T-helper 17 cell (primary cell): Measurements from ENCODE around the gene SETD2. TPM values are rescaled to one million over a fixed set of nuclear protein-coding genes. Genes with fewer than 3 reads are reported as not detected.
"Not testable (repeated sequence)": the region's sequence is repeated elsewhere in the genome, so short reads cannot be mapped to it uniquely, and the experiment has no call there.

Experiments used
- ATAC-seq: fragments of 150-1000 bp; cut with Tn5 transposase; 2 replicates; pipeline ENCODE4 v1.10.0; 2021; ENCODE audit warnings: mild to moderate bottlenecking, moderate library complexity
- DNase-seq, 3 donors: peaks; one replicate each; pipeline versions ENCODE4 v3.0.0 to v3.0.0-alpha.2; 2020 to 2021
- H3K9me3 ChIP-seq: one replicate; pipeline ENCODE4 v1.7.0; 2013; ENCODE audit warnings: low read length, mild to moderate bottlenecking; ENCODE audit not compliant: control insufficient read depth, poor library complexity, severe bottlenecking
- H3K27ac Mint-ChIP-seq: one replicate; pipeline ENCODE4 v1.8.0; 2022; ENCODE audit warnings: mild to moderate bottlenecking, moderate library complexity, mixed read lengths
- H3K27me3 Mint-ChIP-seq: one replicate; pipeline ENCODE4 v1.8.0; 2022; ENCODE audit warnings: mixed read lengths
- H3K36me3 Mint-ChIP-seq: one replicate; pipeline ENCODE4 v1.8.0; 2022; ENCODE audit warnings: low read depth, mixed read lengths
- H3K4me1 Mint-ChIP-seq: one replicate; pipeline ENCODE4 v1.8.0; 2022; ENCODE audit warnings: mild to moderate bottlenecking, mixed read lengths
- H3K4me3 Mint-ChIP-seq: one replicate; pipeline ENCODE4 v1.8.0; 2022; ENCODE audit warnings: mild to moderate bottlenecking, moderate library complexity, mixed read lengths
- total RNA-seq, 4 donors: library from RNA in 2 of 4; stranded (reverse) in 2 of 4; gene quantifications; one replicate each; pipeline ENCODE4 v1.2.3 and lab custom pipeline; 2022 to 2026

SETD2 gene
- total RNA-seq, 2 donors from 2014 or later, result 76.1 to 86.9 TPM

DNA sequence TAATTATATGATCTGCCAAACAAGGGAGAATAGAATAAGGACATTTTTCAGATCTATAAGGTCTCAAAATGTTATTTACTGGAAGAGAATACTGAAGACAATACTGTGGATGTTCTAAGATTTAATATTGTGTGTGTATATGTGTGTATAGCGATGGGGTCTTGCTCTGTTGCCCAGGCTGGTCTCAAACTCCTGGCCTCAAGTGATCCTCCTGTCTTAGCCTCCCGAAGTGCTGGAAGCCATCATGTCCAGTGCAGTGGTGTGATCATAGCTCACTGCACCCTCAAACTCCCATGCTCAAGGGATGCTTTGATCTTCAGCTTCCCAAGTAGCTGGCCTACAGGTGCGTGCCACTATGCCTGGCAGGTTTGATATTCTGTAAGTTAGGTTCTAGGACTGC is 93.1 kb downstream of the SETD2 start:
- no peaks in the 10 kb centered on the region for H3K27me3 Mint-ChIP-seq
- ATAC-seq (no peak), DNase-seq (no peak)
- H3K9me3 ChIP-seq, result no peaks in the 10 kb centered on the region
- no peak overlapping the region for H3K4me3 Mint-ChIP-seq
- peak overlapping the region; percentile 56 for H3K27ac Mint-ChIP-seq
- peaks cover 19% of the 10 kb centered on the region for H3K4me1 Mint-ChIP-seq
- H3K36me3 Mint-ChIP-seq, result no peaks in the 10 kb centered on the region

GRCh38 chr3:47066259-47066658 is 97.7 kb downstream of the SETD2 start:
- H3K27me3 Mint-ChIP-seq, DNase-seq, H3K36me3 Mint-ChIP-seq, H3K27ac Mint-ChIP-seq, ATAC-seq, H3K4me3 Mint-ChIP-seq, H3K9me3 ChIP-seq: not testable (repeated sequence)
- peaks cover 14% of the 10 kb centered on the region for H3K4me1 Mint-ChIP-seq

GRCh38 chr3:47065681-47066080 is 98.2 kb downstream of the SETD2 start:
- DNase-seq (no peak), ATAC-seq (no peak)
- H3K4me1 Mint-ChIP-seq, result peaks cover 18% of the 10 kb centered on the region
- no peak overlapping the region for H3K27ac Mint-ChIP-seq
- no peaks in the 10 kb centered on the region for H3K27me3 Mint-ChIP-seq
- H3K4me3 Mint-ChIP-seq, result no peak overlapping the region
- peaks cover 5% of the 10 kb centered on the region for H3K36me3 Mint-ChIP-seq
- H3K9me3 ChIP-seq, result no peaks in the 10 kb centered on the region

- no peak overlapping the region for H3K4me3 Mint-ChIP-seq
- H3K27ac Mint-ChIP-seq, result no peak overlapping the region
- no peak for ATAC-seq
- H3K36me3 Mint-ChIP-seq, result peaks cover 5% of the 10 kb centered on the region
- no peaks in the 10 kb centered on the region for H3K27me3 Mint-ChIP-seq
- no peak for DNase-seq
- peaks cover 18% of the 10 kb centered on the region for H3K4me1 Mint-ChIP-seq
- no peaks in the 10 kb centered on the region for H3K9me3 ChIP-seq
Observed at GRCh38 chr3:47065058-47065457, 98.9 kb downstream of the SETD2 start.

- Mint-ChIP-seq H3K27ac (peak overlapping the region; percentile 94), H3K4me1 (peaks cover 35% of the 10 kb centered on the region), H3K27me3 (no peaks in the 10 kb centered on the region), H3K4me3 (peak overlapping the region; percentile 68), H3K36me3 (peaks cover 2% of the 10 kb centered on the region)
- ATAC-seq, result peak; percentile 88
- H3K9me3 ChIP-seq, result no peaks in the 10 kb centered on the region
- DNase-seq, result peak in 2 of 3 donors; percentile 18 to 41
Observed at GRCh38 chr3:47057212-47057671, 106.7 kb downstream of the SETD2 start.

DNA sequence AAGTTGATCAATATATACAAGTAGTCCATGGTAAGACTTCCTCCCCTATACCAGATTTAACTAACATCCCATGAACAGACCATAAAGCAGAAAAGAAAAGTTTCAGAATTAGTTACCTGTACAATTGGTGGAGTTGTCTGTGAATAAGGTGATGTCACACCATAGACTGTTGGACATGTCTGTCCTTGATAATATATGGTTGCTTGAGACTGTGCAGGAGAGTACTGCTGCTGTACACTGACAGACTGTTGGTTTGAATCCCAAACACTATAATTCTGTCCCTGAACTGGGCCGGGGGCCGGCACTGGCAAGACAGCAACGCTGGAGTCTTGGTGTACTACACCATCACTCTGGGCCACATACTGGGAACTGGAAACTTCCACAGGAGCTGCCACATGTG is 107.2 kb downstream of the SETD2 start:
- H3K4me3 Mint-ChIP-seq, result peak overlapping the region; percentile 68
- H3K36me3 Mint-ChIP-seq, result peaks cover 2% of the 10 kb centered on the region
- peak overlapping the region; percentile 94 for H3K27ac Mint-ChIP-seq
- peak; percentile 9 for ATAC-seq
- H3K9me3 ChIP-seq, result no peaks in the 10 kb centered on the region
- no peaks in the 10 kb centered on the region for H3K27me3 Mint-ChIP-seq
- H3K4me1 Mint-ChIP-seq, result peaks cover 30% of the 10 kb centered on the region
- no peak for DNase-seq

DNA sequence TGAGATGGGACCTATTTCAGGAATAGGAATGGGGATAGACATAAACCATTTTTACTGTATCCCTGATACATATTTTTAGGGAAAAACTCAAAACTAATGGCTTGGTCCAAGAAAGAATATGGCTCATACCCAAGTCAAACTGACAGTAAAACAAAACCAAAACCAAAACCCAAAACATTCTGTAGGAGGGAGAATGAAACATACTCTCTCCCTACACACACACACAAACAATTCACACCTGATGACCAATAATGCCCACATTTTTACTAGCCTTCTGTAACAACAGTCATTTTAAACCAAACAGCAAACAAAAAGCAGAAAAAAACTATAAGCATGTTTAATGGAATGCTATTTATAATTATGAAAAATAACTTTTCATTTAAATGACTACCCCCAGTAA is 109.5 kb downstream of the SETD2 start:
- no peaks in the 10 kb centered on the region for H3K27me3 Mint-ChIP-seq
- peak overlapping the region; percentile 43 for H3K27ac Mint-ChIP-seq
- DNase-seq (no peak), ATAC-seq (no peak)
- no peaks in the 10 kb centered on the region for H3K9me3 ChIP-seq
- peaks cover 2% of the 10 kb centered on the region for H3K36me3 Mint-ChIP-seq
- peaks cover 29% of the 10 kb centered on the region for H3K4me1 Mint-ChIP-seq
- no peak overlapping the region for H3K4me3 Mint-ChIP-seq

DNA sequence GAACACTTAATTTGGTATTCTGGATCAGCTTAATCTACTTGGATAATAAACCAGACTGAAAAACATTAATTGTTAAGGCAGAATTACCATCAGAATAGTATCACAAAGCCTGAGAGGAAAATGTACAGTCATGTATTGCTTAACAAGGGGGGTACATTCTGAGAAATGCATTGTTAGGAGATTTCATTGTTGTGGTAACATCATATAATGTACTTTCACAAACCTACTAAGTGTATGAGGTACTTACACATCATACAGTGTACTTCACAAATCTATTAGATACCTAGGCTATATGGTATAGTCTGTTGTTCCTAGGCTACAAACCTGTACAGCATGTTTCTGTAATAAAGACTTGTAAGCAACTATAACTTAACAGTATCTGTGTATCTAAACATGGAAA is 116.2 kb downstream of the SETD2 start:
- DNase-seq (no peak), ATAC-seq (no peak)
- no peaks in the 10 kb centered on the region for H3K27me3 Mint-ChIP-seq
- no peaks in the 10 kb centered on the region for H3K9me3 ChIP-seq
- no peaks in the 10 kb centered on the region for H3K36me3 Mint-ChIP-seq
- H3K4me3 Mint-ChIP-seq, result no peak overlapping the region
- H3K27ac Mint-ChIP-seq, result no peak overlapping the region
- peaks cover 11% of the 10 kb centered on the region for H3K4me1 Mint-ChIP-seq

DNA sequence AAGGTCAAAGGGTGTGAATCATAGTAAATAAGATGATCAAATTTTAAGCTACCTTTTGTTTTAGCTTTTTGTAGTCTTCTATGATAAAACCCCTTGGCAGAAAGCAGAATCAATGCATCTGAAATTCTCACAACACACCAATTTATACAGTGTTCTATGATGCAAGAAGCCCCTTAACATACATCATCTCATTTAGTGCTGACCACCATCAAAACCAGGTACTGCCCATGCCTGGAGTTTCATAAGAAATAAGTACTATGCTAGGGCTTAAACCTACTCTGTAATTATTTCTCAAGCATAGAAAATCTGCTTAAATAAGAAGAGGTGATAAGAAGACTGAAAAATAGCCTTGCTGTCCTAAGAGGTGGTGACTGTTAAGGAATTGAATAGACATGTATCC is 116.8 kb downstream of the SETD2 start:
- Mint-ChIP-seq H3K27me3 (no peaks in the 10 kb centered on the region), H3K27ac (no peak overlapping the region), H3K4me1 (peaks cover 11% of the 10 kb centered on the region), H3K36me3 (no peaks in the 10 kb centered on the region), H3K4me3 (no peak overlapping the region)
- ATAC-seq (no peak), DNase-seq (no peak)
- H3K9me3 ChIP-seq, result no peaks in the 10 kb centered on the region

GRCh38 chr3:47042231-47042791 is 121.6 kb downstream of the SETD2 start:
- Mint-ChIP-seq H3K36me3 (peaks cover 2% of the 10 kb centered on the region), H3K27ac (peak overlapping the region; percentile 71)

GRCh38 chr3:47041114-47041513 is 122.8 kb downstream of the SETD2 start:
- H3K9me3 ChIP-seq, result no peaks in the 10 kb centered on the region
- H3K4me1 Mint-ChIP-seq, result peaks cover 12% of the 10 kb centered on the region
- no peaks in the 10 kb centered on the region for H3K27me3 Mint-ChIP-seq
- DNase-seq, result no peak
- ATAC-seq, result no peak
- no peak overlapping the region for H3K27ac Mint-ChIP-seq
- peaks cover 2% of the 10 kb centered on the region for H3K36me3 Mint-ChIP-seq
- H3K4me3 Mint-ChIP-seq, result no peak overlapping the region

More at GRCh38 chr3:47042231-47042791, 121.6 kb downstream of the SETD2 start:
- Mint-ChIP-seq H3K27me3 (no peaks in the 10 kb centered on the region), H3K4me1 (peaks cover 14% of the 10 kb centered on the region), H3K4me3 (peak overlapping the region; percentile 7)
- DNase-seq, result no peak
- H3K9me3 ChIP-seq, result no peaks in the 10 kb centered on the region
- no peak for ATAC-seq

DNA sequence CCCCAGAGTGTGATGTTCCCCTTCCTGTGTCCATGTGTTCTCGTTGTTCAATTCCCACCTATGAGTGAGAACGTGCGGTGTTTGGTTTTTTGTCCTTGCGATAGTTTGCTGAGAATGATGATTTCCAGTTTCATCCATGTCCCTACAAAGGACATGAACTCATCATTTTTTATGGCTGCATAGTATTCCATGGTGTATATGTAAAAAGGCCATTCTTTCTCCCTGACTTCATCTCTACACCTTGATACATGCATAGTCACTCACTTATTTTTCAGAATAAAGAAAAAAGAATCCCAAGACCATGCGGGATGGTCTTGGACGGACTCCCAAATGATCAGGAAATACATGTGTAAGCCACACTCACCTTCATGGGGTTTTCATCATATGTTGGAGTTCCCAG is 126.6 kb downstream of the SETD2 start:
- peaks cover 14% of the 10 kb centered on the region for H3K4me1 Mint-ChIP-seq
- H3K4me3 Mint-ChIP-seq, result not testable (repeated sequence)

DNA sequence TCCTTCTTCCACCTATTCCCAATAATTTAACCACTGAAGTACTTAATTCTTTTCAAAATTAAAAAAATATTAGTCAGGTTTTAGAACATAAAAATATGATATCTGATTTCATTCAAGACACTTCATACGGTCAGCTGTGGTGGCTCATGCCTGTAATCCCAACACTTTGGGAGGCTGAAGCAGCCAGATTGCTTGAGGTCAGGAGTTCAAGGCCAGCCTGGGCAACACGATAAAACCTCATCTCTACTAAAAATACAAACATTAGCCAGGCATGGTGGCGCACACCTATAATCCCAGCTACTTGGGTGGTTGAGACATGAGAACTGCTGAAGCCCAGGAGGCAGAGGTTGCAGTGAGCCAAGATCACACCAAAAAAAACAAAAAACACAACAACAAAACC is 127.8 kb downstream of the SETD2 start:
- peak overlapping the region; percentile 25 for H3K4me3 Mint-ChIP-seq
- ATAC-seq (no peak), DNase-seq (no peak)
- peaks cover 5% of the 10 kb centered on the region for H3K36me3 Mint-ChIP-seq
- H3K9me3 ChIP-seq, result no peaks in the 10 kb centered on the region
- H3K27ac Mint-ChIP-seq, result no peak overlapping the region
- peaks cover 21% of the 10 kb centered on the region for H3K4me1 Mint-ChIP-seq
- H3K27me3 Mint-ChIP-seq, result no peaks in the 10 kb centered on the region

More for the DNA sequence above, 126.6 kb downstream of the SETD2 start:
- not testable (repeated sequence) for ATAC-seq, H3K27me3 Mint-ChIP-seq, H3K9me3 ChIP-seq, DNase-seq, H3K36me3 Mint-ChIP-seq
- peak overlapping the region; percentile 89 for H3K27ac Mint-ChIP-seq

GRCh38 chr3:47035645-47036044 is 128.3 kb downstream of the SETD2 start:
- no peaks in the 10 kb centered on the region for H3K9me3 ChIP-seq
- Mint-ChIP-seq H3K4me1 (peaks cover 26% of the 10 kb centered on the region), H3K27me3 (no peaks in the 10 kb centered on the region), H3K27ac (peak overlapping the region; percentile 88), H3K4me3 (no peak overlapping the region), H3K36me3 (peaks cover 5% of the 10 kb centered on the region)
- DNase-seq (no peak), ATAC-seq (no peak)
